ENCODE results near the gene PNN. TPM values are rescaled to one million over a fixed set of nuclear protein-coding genes. Genes with fewer than 3 reads are reported as not detected.
A peak's percentile ranks its signal among the peaks of the same experiment; 100 is the strongest.

PNN gene
- total and polyA plus RNA-seq, 10 of the 15 experiments (the other 5 are each of a cell fraction or from before 2014, with no cell fraction given): 44.2 to 166 (median 91.0) TPM

GRCh38 chr14:39218171-39218769, 43.2 kb downstream of the PNN start:
- no peak overlapping the region for H3K9ac ChIP-seq (ENCODE audit: control insufficient read depth, insufficient read depth, low read length)
- intact Hi-C loops (cut with micrococcal nuclease; ENCODE audit: unreplicated experiment): no loop called here
- WGBS (ENCODE audit: insufficient coverage, insufficient replicate concordance, low lambda C conversion rate, missing lambda C conversion rate): 62% methylated on average over 5 of the region's 5 CpGs
- no peak for ATAC-seq
- POLR2A ChIA-PET: no interaction called here
- DNase-seq (ENCODE audit: low read depth, low spot score): no peak
- RAD21 ChIA-PET (ENCODE audit: unreplicated experiment): no interaction called here
- no peak overlapping the region for H3K4me2 ChIP-seq (ENCODE audit: control insufficient read depth, insufficient read depth)
- in situ Hi-C loops (cut with MboI): no loop called here
- CTCF ChIA-PET: interaction anchor here (1.4 kb wide), 1 partner anchor 13 kb away, joined by 6 read pairs; no protein-coding TSS in a partner anchor
- SMC1A ChIA-PET (ENCODE audit: uncharacterized antibody, unreplicated experiment): no interaction called here
- H3K4me3 ChIP-seq: no peak overlapping the region
- no peak overlapping the region for H2AFZ ChIP-seq (ENCODE audit: control insufficient read depth, low read depth, low read length)
- H3K27me3 ChIP-seq (replicated peaks in 1 of 2; ENCODE audit: control insufficient read depth in 2 of 2, insufficient read depth in 2 of 2, low read length in 1 of 2): no peaks in the 10 kb centered on the region
- TF ChIP-seq REST (IDR thresholded peaks at IDR 0.05; ENCODE audit: low read depth, low read length) (no peak), NR2C1 (IDR thresholded peaks at IDR 0.05) (no peak), GATAD2B (conservative IDR thresholded peaks at IDR 0.05; ENCODE audit: low read depth) (no peak), ZBED1 (IDR thresholded peaks at IDR 0.05; ENCODE audit: borderline replicate concordance) (no peak), RCOR1 (conservative IDR thresholded peaks at IDR 0.05; ENCODE audit: low read depth, low read length) (no peak), ZNF384 (IDR thresholded peaks at IDR 0.05; ENCODE audit: borderline replicate concordance, low read depth, low read length) (no peak), SUZ12 (IDR thresholded peaks at IDR 0.05; ENCODE audit: unreplicated experiment) (no peak), CBX3 (IDR thresholded peaks at IDR 0.05; ENCODE audit: borderline replicate concordance, low read depth) (no peak), EZH2 (IDR thresholded peaks at IDR 0.05; ENCODE audit: borderline replicate concordance, control insufficient read depth, low read depth, low read length) (no peak), IRF4 (IDR thresholded peaks at IDR 0.05; ENCODE audit: low read depth, low read length) (no peak), FOXK2 (IDR thresholded peaks at IDR 0.05) (no peak), CBFB (IDR thresholded peaks at IDR 0.05; ENCODE audit: low read depth) (no peak), FOXM1 (IDR thresholded peaks at IDR 0.05; ENCODE audit: low read depth, low read length) (no peak), CEBPZ (IDR thresholded peaks at IDR 0.05; ENCODE audit: low read depth, low read length) (no peak)
- H3K79me2 ChIP-seq (ENCODE audit: control insufficient read depth, insufficient read depth, low read length): no peaks in the 10 kb centered on the region
- no TSS peak for BruUV-seq (replicated peaks)
- H3K27ac ChIP-seq (ENCODE audit: control insufficient read depth, insufficient read depth): no peak overlapping the region
- FAIRE-seq: peak; percentile 13
- H3K9me3 ChIP-seq (replicated peaks; ENCODE audit: control insufficient read depth, insufficient read depth, low read length): no peaks in the 10 kb centered on the region
- peaks cover 5% of the 10 kb centered on the region; the same call in 1 of the 2 replicates for H3K4me1 ChIP-seq (ENCODE audit: control insufficient read depth, insufficient read depth, low read length)
- no peaks in the 10 kb centered on the region for H4K20me1 ChIP-seq (ENCODE audit: control insufficient read depth, insufficient read depth)
- H3K36me3 ChIP-seq (ENCODE audit: control insufficient read depth in 2 of 2, insufficient read depth in 2 of 2, low read length in 1 of 2): no peaks in the 10 kb centered on the region

Data from GM12878 (cell line).